Measurements from ENCODE around the gene KCNIP3. TPM values are rescaled to one million over a fixed set of nuclear protein-coding genes. Genes with fewer than 3 reads are reported as not detected.

The KCNIP3 gene
- total RNA-seq, 2 donors from 2014 or later = 4.0 to 5.9 TPM

DNA sequence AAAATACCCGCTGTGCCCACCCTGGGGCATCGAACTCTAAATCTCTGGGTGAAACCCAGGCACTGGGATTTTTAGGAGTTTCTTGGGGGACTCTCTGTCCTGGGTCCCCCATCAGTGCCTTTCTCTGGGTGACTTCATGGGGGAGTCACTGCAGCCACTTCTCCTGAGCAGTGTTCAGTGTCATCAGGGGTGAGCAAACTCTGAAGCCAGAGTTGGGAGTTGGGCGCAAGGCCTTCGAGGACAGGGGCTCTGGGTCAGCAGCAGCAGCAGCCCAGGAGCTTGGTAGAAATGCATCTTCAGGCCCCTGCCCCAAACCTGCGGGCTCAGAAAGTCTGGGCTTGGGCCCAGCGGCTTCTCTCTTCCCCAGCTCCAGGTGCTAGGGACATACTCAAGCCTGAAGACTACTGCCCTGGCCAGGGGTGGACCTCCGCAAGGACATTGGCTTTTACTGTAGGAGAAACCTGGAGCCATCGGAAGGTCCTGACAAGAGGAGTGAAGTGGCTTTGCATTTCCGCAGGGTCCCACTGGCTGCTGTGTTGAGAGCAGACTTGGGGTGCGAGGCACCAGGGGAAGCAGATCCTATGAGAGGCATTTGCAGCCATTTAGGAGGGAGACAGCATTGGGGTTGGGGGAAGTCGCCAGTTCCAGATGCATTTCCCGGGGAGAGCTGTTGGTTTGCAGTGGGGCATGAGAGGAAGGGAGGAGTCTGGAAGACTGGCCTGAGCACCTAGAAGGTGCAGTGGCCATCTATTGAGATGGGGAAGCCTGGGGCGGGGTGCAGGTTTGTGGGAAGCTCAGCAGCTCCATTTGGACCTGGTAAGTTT lies 53.8 kb downstream of the KCNIP3 start:
- no peak overlapping the region for H3K4me3 ChIP-seq
- H3K4me1 ChIP-seq = peaks cover 0 to 16% of the 10 kb centered on the region in 2 donors
- H3K36me3 ChIP-seq = no peaks in the 10 kb centered on the region
- H3K27ac ChIP-seq = no peak overlapping the region
- H3K9me3 ChIP-seq = no peaks in the 10 kb centered on the region
- no peaks in the 10 kb centered on the region for H3K27me3 ChIP-seq
- TF ChIP-seq, protein P1, sequence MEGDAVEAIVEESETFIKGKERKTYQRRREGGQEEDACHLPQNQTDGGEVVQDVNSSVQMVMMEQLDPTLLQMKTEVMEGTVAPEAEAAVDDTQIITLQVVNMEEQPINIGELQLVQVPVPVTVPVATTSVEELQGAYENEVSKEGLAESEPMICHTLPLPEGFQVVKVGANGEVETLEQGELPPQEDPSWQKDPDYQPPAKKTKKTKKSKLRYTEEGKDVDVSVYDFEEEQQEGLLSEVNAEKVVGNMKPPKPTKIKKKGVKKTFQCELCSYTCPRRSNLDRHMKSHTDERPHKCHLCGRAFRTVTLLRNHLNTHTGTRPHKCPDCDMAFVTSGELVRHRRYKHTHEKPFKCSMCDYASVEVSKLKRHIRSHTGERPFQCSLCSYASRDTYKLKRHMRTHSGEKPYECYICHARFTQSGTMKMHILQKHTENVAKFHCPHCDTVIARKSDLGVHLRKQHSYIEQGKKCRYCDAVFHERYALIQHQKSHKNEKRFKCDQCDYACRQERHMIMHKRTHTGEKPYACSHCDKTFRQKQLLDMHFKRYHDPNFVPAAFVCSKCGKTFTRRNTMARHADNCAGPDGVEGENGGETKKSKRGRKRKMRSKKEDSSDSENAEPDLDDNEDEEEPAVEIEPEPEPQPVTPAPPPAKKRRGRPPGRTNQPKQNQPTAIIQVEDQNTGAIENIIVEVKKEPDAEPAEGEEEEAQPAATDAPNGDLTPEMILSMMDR (IDR thresholded peaks at IDR 0.05) = no peak
- DNase-seq (ENCODE audit: low spot score) = no peak

DNA sequence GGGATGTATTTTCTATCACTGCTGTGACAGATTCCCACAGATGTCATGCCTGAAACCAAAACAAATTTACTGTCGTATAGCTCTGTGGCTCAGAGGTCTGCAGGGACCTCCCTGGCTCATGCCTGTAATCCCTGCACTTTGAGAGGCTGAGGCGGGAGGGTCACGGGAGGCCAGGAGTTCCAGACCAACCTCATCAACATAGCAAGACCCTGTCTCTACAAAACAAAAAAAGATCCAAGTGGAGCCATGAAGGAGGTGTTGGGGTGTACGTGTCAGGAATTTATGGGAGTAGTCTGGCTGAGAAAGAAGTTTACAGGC lies 54.4 kb downstream of the KCNIP3 start:
- H3K4me3 ChIP-seq = no peak overlapping the region
- H3K36me3 ChIP-seq = no peaks in the 10 kb centered on the region
- no peak overlapping the region for H3K27ac ChIP-seq
- no peaks in the 10 kb centered on the region for H3K9me3 ChIP-seq
- peaks cover 0 to 16% of the 10 kb centered on the region in 2 donors for H3K4me1 ChIP-seq
- H3K27me3 ChIP-seq = no peaks in the 10 kb centered on the region
- DNase-seq (ENCODE audit: low spot score) = no peak
- TF ChIP-seq, protein P1 (IDR thresholded peaks at IDR 0.05) = no peak

DNA sequence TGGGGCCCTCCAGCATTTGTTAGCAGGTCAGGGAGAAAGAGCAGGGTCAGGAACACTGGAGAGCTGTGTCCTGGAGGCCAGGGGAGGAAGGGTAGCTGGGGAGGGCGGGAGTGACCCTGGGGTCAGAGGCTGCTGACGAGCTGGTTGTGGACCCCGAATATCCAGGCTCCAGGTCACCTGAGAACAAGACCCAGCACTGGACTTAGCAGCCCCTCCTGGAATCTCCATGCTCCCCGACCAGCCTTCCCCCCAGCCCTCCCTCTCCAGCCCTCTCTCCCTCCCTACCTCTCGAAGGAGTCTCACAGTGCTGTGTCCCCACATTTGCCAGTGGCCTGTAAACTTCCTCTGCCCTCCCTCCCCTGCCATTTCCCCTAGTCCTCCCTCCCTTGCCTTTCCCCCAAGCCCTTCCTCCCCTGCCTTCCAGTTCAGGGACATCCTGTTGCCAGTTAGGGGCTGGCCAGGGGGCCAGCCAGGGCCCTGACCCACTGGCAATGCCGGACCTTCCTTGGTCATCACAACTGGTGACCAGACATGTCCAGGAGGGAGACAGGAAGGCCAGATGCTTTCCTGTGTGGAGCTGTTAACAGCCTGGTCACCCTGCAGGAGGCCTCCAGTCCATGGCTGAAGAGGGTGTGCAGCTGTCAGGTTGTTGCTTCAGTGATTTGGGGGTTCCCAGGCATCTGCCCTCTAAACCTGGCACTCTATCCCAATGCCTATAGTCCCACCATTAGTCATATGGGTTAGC lies 55.3 kb downstream of the KCNIP3 start:
- TF ChIP-seq, protein P1 (IDR thresholded peaks at IDR 0.05) = no peak
- no peaks in the 10 kb centered on the region for H3K9me3 ChIP-seq
- no peaks in the 10 kb centered on the region for H3K36me3 ChIP-seq
- no peak overlapping the region for H3K27ac ChIP-seq
- no peak for DNase-seq (ENCODE audit: low spot score)
- H3K4me1 ChIP-seq = peaks cover 0 to 9% of the 10 kb centered on the region in 2 donors
- no peak overlapping the region for H3K4me3 ChIP-seq
- H3K27me3 ChIP-seq = no peaks in the 10 kb centered on the region

DNA sequence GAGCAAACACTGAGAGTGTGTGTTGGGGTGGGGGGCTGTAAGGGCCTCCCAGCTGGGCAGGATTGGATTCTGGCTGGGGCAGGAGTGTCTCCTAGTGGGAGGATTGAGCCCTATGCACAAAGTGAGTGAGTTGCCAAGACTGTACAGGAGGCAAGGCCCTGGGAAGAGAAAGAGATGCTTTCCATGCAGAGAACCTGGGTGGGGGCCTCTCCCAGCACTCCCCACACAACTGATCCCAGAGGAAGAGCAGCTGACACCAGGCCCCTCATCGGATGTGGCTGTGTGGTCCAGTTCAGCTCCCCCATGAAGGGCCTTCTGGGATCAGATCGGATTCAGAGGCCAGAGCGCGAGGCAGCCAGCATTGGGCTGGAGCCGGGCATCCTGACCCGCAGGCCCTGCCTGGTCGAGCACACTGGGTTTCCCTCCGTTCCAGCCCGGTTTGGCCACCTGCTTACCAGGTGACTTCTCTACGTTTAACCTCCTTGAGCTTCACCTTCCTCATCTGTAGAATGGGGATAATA lies 56.0 kb downstream of the KCNIP3 start:
- Histone ChIP-seq H3K9me3 (no peaks in the 10 kb centered on the region), H3K27ac (no peak overlapping the region), H3K4me1 (peaks cover 0 to 2% of the 10 kb centered on the region in 2 donors), H3K27me3 (no peaks in the 10 kb centered on the region), H3K36me3 (no peaks in the 10 kb centered on the region), H3K4me3 (no peak overlapping the region)
- TF ChIP-seq, protein P1 (IDR thresholded peaks at IDR 0.05) = no peak
- no peak for DNase-seq (ENCODE audit: low spot score)

DNA sequence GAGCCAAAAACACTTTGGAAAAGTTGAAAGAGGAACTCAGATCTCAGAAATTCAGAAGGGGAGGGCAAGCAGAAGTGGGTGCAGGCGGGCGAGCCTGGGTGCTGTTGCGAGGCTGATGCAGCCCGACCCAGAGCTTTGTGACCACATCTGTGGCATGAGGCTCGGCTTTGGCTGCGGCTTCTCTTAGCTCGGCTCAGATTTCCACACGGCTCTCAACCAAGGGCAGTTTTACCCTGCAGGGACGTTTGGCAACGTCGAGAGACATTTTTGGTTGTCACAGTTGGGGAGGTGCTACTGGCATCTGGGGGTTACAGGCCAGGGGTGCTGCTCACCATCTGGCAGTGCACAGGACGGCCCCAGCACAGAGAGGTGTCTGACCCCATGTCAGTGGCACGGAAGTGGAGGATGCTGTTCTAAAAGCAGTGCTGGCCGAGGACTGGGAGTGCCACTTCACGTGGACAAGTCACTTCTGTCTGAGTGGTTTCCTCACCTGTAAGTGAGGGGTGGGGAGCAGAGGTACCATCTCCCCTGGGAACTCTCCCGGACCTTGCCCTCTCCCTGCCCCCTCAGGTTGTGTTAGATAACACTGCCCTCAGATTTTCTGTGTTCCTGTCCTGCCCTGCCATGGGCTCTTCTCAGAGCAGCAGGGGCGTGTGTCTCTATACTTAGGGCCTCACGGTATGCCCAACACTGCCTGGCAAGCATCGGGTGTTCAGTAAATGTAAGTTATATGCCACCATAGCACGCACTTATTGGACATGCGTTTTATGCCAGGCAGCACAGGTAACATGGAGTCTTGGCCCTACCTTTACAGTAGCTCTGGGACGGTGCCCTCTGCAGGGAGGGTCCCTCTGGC lies 56.7 kb downstream of the KCNIP3 start:
- no peak for DNase-seq (ENCODE audit: low spot score)
- no peaks in the 10 kb centered on the region for H3K4me1 ChIP-seq
- no peaks in the 10 kb centered on the region for H3K9me3 ChIP-seq
- no peak overlapping the region for H3K27ac ChIP-seq
- TF ChIP-seq, protein P1 (IDR thresholded peaks at IDR 0.05) = no peak
- H3K36me3 ChIP-seq = no peaks in the 10 kb centered on the region
- H3K4me3 ChIP-seq = no peak overlapping the region
- H3K27me3 ChIP-seq = no peaks in the 10 kb centered on the region
